HEK293 (cell line): ENCODE measurements around the gene SUOX.
A peak's percentile ranks its signal among the peaks of the same experiment; 100 is the strongest.

Experiments used
- BCL11A ChIP-seq: fragments of 450-650 bp; formaldehyde crosslinking; IDR thresholded peaks from 2 replicates; pipeline ENCODE4 v1.5.1; 2016; ENCODE audit warnings: low read depth, missing biosample characterization, missing genetic modification characterization
- CTCF ChIP-seq: fragments of 450-650 bp; formaldehyde crosslinking; IDR thresholded peaks from 2 replicates; pipeline ENCODE4 v1.5.1; 2016; ENCODE audit warnings: missing biosample characterization, missing genetic modification characterization
- GFI1B ChIP-seq: fragments of 450-650 bp; formaldehyde crosslinking; IDR thresholded peaks from 2 replicates; pipeline ENCODE4 v1.5.1; 2016; ENCODE audit warnings: missing biosample characterization, missing genetic modification characterization
- HOXD13 ChIP-seq: sonication (generic); formaldehyde crosslinking; IDR thresholded peaks from 2 replicates; pipeline ENCODE4 v1.8.0; 2022; ENCODE audit warnings: missing genetic modification reagents, borderline replicate concordance
- KLF1 ChIP-seq: fragments of 450-650 bp; formaldehyde crosslinking; IDR thresholded peaks from 2 replicates; pipeline ENCODE4 v1.5.1; 2016; ENCODE audit warnings: missing biosample characterization, missing genetic modification characterization
- MYNN ChIP-seq: fragments of 450-650 bp; formaldehyde crosslinking; IDR thresholded peaks from 2 replicates; pipeline ENCODE4 v1.5.1; 2016; ENCODE audit warnings: missing biosample characterization, missing genetic modification characterization, borderline replicate concordance
- MZF1 ChIP-seq: fragments of 450-650 bp; formaldehyde crosslinking; IDR thresholded peaks from 2 replicates; pipeline ENCODE4 v1.5.1; 2017; ENCODE audit warnings: missing biosample characterization, missing genetic modification characterization, borderline replicate concordance
- OVOL3 ChIP-seq: fragments of 450-650 bp; formaldehyde crosslinking; IDR thresholded peaks from 2 replicates; pipeline ENCODE4 v1.5.1; 2016; ENCODE audit warnings: missing biosample characterization, missing genetic modification characterization
- PRDM1 ChIP-seq: fragments of 450-650 bp; formaldehyde crosslinking; IDR thresholded peaks from 2 replicates; pipeline ENCODE4; 2016; ENCODE audit warnings: missing biosample characterization, missing genetic modification characterization
- SCRT2 ChIP-seq: fragments of 450-650 bp; formaldehyde crosslinking; IDR thresholded peaks from 2 replicates; pipeline ENCODE4 v1.5.1; 2016; ENCODE audit warnings: missing biosample characterization, missing genetic modification characterization
- SP3 ChIP-seq: fragments of 450-650 bp; formaldehyde crosslinking; IDR thresholded peaks from 2 replicates; pipeline ENCODE4 v1.5.1; 2016; ENCODE audit warnings: missing biosample characterization, missing genetic modification characterization
- TSHZ1 ChIP-seq: fragments of 450-650 bp; formaldehyde crosslinking; IDR thresholded peaks from 2 replicates; pipeline ENCODE4 v1.5.1; 2016; ENCODE audit warnings: missing biosample characterization, missing genetic modification characterization, borderline replicate concordance
- ZBTB1 ChIP-seq: fragments of 450-650 bp; formaldehyde crosslinking; IDR thresholded peaks from 2 replicates; pipeline ENCODE4 v1.5.1; 2016; ENCODE audit warnings: missing biosample characterization, missing genetic modification characterization
- ZBTB8A ChIP-seq: fragments of 450-650 bp; formaldehyde crosslinking; IDR thresholded peaks from 2 replicates; pipeline ENCODE4 v1.5.1; 2016; ENCODE audit warnings: missing biosample characterization, missing genetic modification characterization
- ZFHX2 ChIP-seq: fragments of 450-650 bp; formaldehyde crosslinking; conservative IDR thresholded peaks from 2 replicates; pipeline ENCODE4 v1.5.1; 2016; ENCODE audit warnings: missing biosample characterization, missing genetic modification characterization
- ZNF112 ChIP-seq: fragments of 450-650 bp; formaldehyde crosslinking; IDR thresholded peaks from 2 replicates; pipeline ENCODE4 v1.5.0; 2017; ENCODE audit warnings: missing biosample characterization, missing genetic modification characterization
- ZNF132 ChIP-seq: fragments of 450-650 bp; formaldehyde crosslinking; IDR thresholded peaks from 2 replicates; pipeline ENCODE4 v1.5.1; 2017; ENCODE audit warnings: missing biosample characterization, missing genetic modification characterization, borderline replicate concordance
- ZNF157 ChIP-seq: fragments of 450-650 bp; formaldehyde crosslinking; IDR thresholded peaks from 2 replicates; pipeline ENCODE4 v1.5.1; 2016; ENCODE audit warnings: missing biosample characterization, missing genetic modification characterization
- ZNF175 ChIP-seq: fragments of 450-650 bp; formaldehyde crosslinking; IDR thresholded peaks from 2 replicates; pipeline ENCODE4 v1.5.1; 2016; ENCODE audit warnings: missing biosample characterization, missing genetic modification characterization
- ZNF19 ChIP-seq: fragments of 450-650 bp; formaldehyde crosslinking; IDR thresholded peaks from 2 replicates; pipeline ENCODE4; 2016; ENCODE audit warnings: missing biosample characterization, missing genetic modification characterization, low read depth
- ZNF2 ChIP-seq: fragments of 450-650 bp; formaldehyde crosslinking; IDR thresholded peaks from 2 replicates; pipeline ENCODE4 v1.5.1; 2016; ENCODE audit warnings: missing biosample characterization, missing genetic modification characterization
- ZNF239 ChIP-seq: fragments of 450-650 bp; formaldehyde crosslinking; IDR thresholded peaks from 2 replicates; pipeline ENCODE4 v1.5.1; 2016; ENCODE audit warnings: missing biosample characterization, missing genetic modification characterization
- ZNF354C ChIP-seq: fragments of 450-650 bp; formaldehyde crosslinking; IDR thresholded peaks from 2 replicates; pipeline ENCODE4 v1.5.1; 2016; ENCODE audit warnings: missing biosample characterization, missing genetic modification characterization, low read depth, borderline replicate concordance
- ZNF391 ChIP-seq: fragments of 450-650 bp; formaldehyde crosslinking; IDR thresholded peaks from 2 replicates; pipeline ENCODE4 v1.5.1; 2016; ENCODE audit warnings: low read depth, missing biosample characterization, missing genetic modification characterization, borderline replicate concordance
- ZNF433 ChIP-seq: fragments of 450-650 bp; formaldehyde crosslinking; IDR thresholded peaks from 2 replicates; pipeline ENCODE4 v1.5.1; 2016; ENCODE audit warnings: missing biosample characterization, missing genetic modification characterization, low read depth
- ZNF514 ChIP-seq: fragments of 450-650 bp; formaldehyde crosslinking; IDR thresholded peaks from 2 replicates; pipeline ENCODE4 v1.5.1; 2016; ENCODE audit warnings: missing biosample characterization, missing genetic modification characterization
- ZNF529 ChIP-seq: fragments of 450-650 bp; formaldehyde crosslinking; IDR thresholded peaks from 2 replicates; pipeline ENCODE4 v1.5.1; 2017; ENCODE audit warnings: missing genetic modification characterization, missing biosample characterization; ENCODE audit not compliant: insufficient replicate concordance
- ZNF548 ChIP-seq: fragments of 450-650 bp; formaldehyde crosslinking; IDR thresholded peaks from 2 replicates; pipeline ENCODE4 v1.5.1; 2016; ENCODE audit warnings: missing biosample characterization, missing genetic modification characterization
- ZNF580 ChIP-seq: fragments of 450-650 bp; formaldehyde crosslinking; IDR thresholded peaks from 2 replicates; pipeline ENCODE4 v1.5.1; 2016; ENCODE audit warnings: missing biosample characterization, missing genetic modification characterization
- ZNF596 ChIP-seq: fragments of 450-650 bp; IDR thresholded peaks from 2 replicates; pipeline ENCODE4 v1.5.0; 2018; ENCODE audit warnings: missing biosample characterization, mild to moderate bottlenecking, missing genetic modification characterization, moderate library complexity
- ZNF621 ChIP-seq: fragments of 450-650 bp; formaldehyde crosslinking; IDR thresholded peaks from 2 replicates; pipeline ENCODE4 v1.5.1; 2017; ENCODE audit warnings: missing biosample characterization, missing genetic modification characterization
- ZNF654 ChIP-seq: fragments of 450-650 bp; formaldehyde crosslinking; IDR thresholded peaks from 2 replicates; pipeline ENCODE4 v1.5.1; 2016; ENCODE audit warnings: low read depth, missing biosample characterization, missing genetic modification characterization
- ZNF664 ChIP-seq: fragments of 450-650 bp; formaldehyde crosslinking; IDR thresholded peaks from 2 replicates; pipeline ENCODE4 v1.5.1; 2016; ENCODE audit warnings: missing biosample characterization, missing genetic modification characterization
- ZNF701 ChIP-seq: fragments of 450-650 bp; formaldehyde crosslinking; IDR thresholded peaks from 2 replicates; pipeline ENCODE4 v1.5.1; 2016; ENCODE audit warnings: missing biosample characterization, missing genetic modification characterization
- ZNF747 ChIP-seq: fragments of 450-650 bp; formaldehyde crosslinking; IDR thresholded peaks from 2 replicates; pipeline ENCODE4 v1.5.1; 2016; ENCODE audit warnings: missing biosample characterization, missing genetic modification characterization
- ZSCAN23 ChIP-seq: fragments of 450-650 bp; formaldehyde crosslinking; IDR thresholded peaks from 2 replicates; pipeline ENCODE4 v1.5.1; 2016; ENCODE audit warnings: missing biosample characterization, missing genetic modification characterization
- ZSCAN4 ChIP-seq: fragments of 450-650 bp; formaldehyde crosslinking; IDR thresholded peaks from 2 replicates; pipeline ENCODE4 v1.5.1; 2017; ENCODE audit warnings: missing biosample characterization, missing genetic modification characterization

Gene SUOX

GRCh38 chr12:55973599-55974307 lies 23.3 kb upstream of the SUOX start, which contains the start of gene RAB5B (continued):
- TF ChIP-seq ZNF514 (tag by site-specific recombination) (no peak), OVOL3 (no peak), ZNF132 (no peak), ZNF175 (tag by site-specific recombination) (no peak), ZNF621 (tag by site-specific recombination) (no peak), MZF1 (tag by site-specific recombination) (no peak), ZNF2 (tag by site-specific recombination) (peak; percentile 85; the same call in 1 of the 2 replicates), ZSCAN23 (tag by site-specific recombination) (no peak), ZSCAN4 (tag by site-specific recombination) (no peak), ZBTB1 (no peak; the same call in 1 of the 2 replicates), MYNN (tag by site-specific recombination) (no peak), ZFHX2 (tag by site-specific recombination) (peak; percentile 83), ZNF580 (peak; percentile 99), ZNF433 (no peak), ZNF596 (tag by site-specific recombination) (no peak), HOXD13 (CRISPR knock-in tag) (no peak), ZBTB8A (tag by site-specific recombination) (peak; percentile 51), GFI1B (no peak; the same call in 1 of the 2 replicates), ZNF548 (tag by site-specific recombination) (no peak), ZNF157 (tag by site-specific recombination) (no peak), TSHZ1 (tag by site-specific recombination) (no peak; the same call in 1 of the 2 replicates), ZNF701 (tag by site-specific recombination) (no peak), ZNF239 (tag by site-specific recombination) (no peak), ZNF19 (tag by site-specific recombination) (no peak), ZNF112 (no peak), ZNF747 (tag by site-specific recombination) (no peak), KLF1 (tag by site-specific recombination) (peak; percentile 83), SCRT2 (tag by site-specific recombination) (peak; percentile 99), ZNF354C (tag by site-specific recombination) (no peak), ZNF664 (no peak), BCL11A (tag by site-specific recombination) (0 out of 2 replicates have a peak, but pooled peaks have one; percentile 46), CTCF (no peak), ZNF391 (peak; percentile 75), ZNF654 (no peak), ZNF529 (tag by site-specific recombination) (no peak), PRDM1 (no peak), SP3 (tag by site-specific recombination) (peak; percentile 100)
